ENCODE results near the gene CREBRF. TPM values are rescaled to one million over a fixed set of nuclear protein-coding genes. Genes with fewer than 3 reads are reported as not detected.

CREBRF gene
- total and polyA plus RNA-seq, 2 of the 4 experiments (the other 2 are of a cell fraction): 3.2 to 16.1 TPM

DNA sequence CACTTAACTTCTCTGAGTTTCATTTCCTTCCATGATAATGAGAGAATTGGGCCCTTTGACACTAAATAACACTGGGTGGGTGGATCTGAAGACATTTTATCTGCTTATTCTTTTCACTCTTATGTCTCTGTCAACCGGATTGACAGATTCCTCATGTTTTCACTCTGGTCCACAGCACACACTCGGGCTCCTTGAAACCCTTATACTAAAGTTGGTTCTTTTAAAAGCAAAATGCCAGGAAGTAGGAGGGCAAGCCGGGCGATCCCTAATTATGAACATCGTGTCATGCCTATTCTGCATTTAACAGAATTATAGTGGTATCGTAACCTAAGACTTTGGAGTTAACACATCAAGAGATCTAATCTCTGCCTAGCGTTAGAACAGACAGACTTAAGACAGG, 28.2 kb upstream of the CREBRF start:
- H3K27ac ChIP-seq (ENCODE audit: insufficient read depth, low read length): no peak overlapping the region
- H2AFZ ChIP-seq (replicated peaks; ENCODE audit: low read length, poor library complexity): no peak overlapping the region
- intact Hi-C loops (cut with micrococcal nuclease) (no loop called here), dilution Hi-C loops (cut with HindIII; ENCODE audit: low sequenced_read_pairs, unreplicated experiment) (no loop called here), in situ Hi-C loops (cut with MboI; ENCODE audit: low sequenced_read_pairs) (no loop called here)
- no peak overlapping the region for H2AK5ac ChIP-seq (ENCODE audit: low read depth, low read length)
- peaks cover 8% of the 10 kb centered on the region; the same call in 1 of the 2 replicates for H3K36me3 ChIP-seq (ENCODE audit: control insufficient read depth, insufficient read depth, low read length)
- H4K91ac ChIP-seq (ENCODE audit: insufficient read depth, low read depth, low read length): no peak overlapping the region
- no peaks in the 10 kb centered on the region for H3K27me3 ChIP-seq (ENCODE audit: control insufficient read depth, insufficient read depth, low read length)
- H3K23ac ChIP-seq (ENCODE audit: low read depth, low read length): no peak overlapping the region
- ATAC-seq (ENCODE audit: low read depth) (no peak), DNase-seq (no peak)
- no peak overlapping the region for H2BK15ac ChIP-seq (ENCODE audit: low read depth, low read length)
- H3K4me3 ChIP-seq (ENCODE audit: insufficient read depth, low read depth, low read length): no peak overlapping the region
- peaks cover 12% of the 10 kb centered on the region for H3K4me1 ChIP-seq (ENCODE audit: control insufficient read depth, insufficient read depth, low read length)
- H3K9ac ChIP-seq (ENCODE audit: low read depth, low read length): no peak overlapping the region
- ChIA-PET CTCF (no interaction called here), POLR2A (ENCODE audit: unreplicated experiment) (no interaction called here)
- H4K8ac ChIP-seq (ENCODE audit: low read depth in 2 of 2, low read length in 2 of 2): no peak overlapping the region
- H3K79me1 ChIP-seq (ENCODE audit: low read depth in 1 of 2, low read length in 2 of 2): peaks cover 31 to 58% of the 10 kb centered on the region in 2 experiments
- no peak overlapping the region for H3K4me2 ChIP-seq (ENCODE audit: low read depth, low read length)
- H3K56ac ChIP-seq (ENCODE audit: extremely low read depth, insufficient read depth, low read length): no peak overlapping the region
- no peak overlapping the region for H4K5ac ChIP-seq (ENCODE audit: low read depth, low read length)
- TF ChIP-seq FOS (IDR thresholded peaks at IDR 0.05; ENCODE audit: low read depth, low read length) (no peak), POLR2A (IDR thresholded peaks at IDR 0.05; ENCODE audit: low read depth, low read length) (no peak), RAD21 (IDR thresholded peaks at IDR 0.05; ENCODE audit: low read length) (no peak), SMC3 (IDR thresholded peaks at IDR 0.05; ENCODE audit: low read depth, low read length) (no peak), RCOR1 (IDR thresholded peaks at IDR 0.05; ENCODE audit: insufficient replicate concordance, low read length) (no peak), CHD1 (IDR thresholded peaks at IDR 0.05; ENCODE audit: low read depth, low read length) (no peak), BHLHE40 (IDR thresholded peaks at IDR 0.05; ENCODE audit: low read depth, low read length) (no peak), MXI1 (IDR thresholded peaks at IDR 0.05; ENCODE audit: borderline replicate concordance, low read depth, low read length) (no peak), MAFK (IDR thresholded peaks at IDR 0.05; ENCODE audit: low read depth, low read length) (no peak), RFX5 (IDR thresholded peaks at IDR 0.05; ENCODE audit: low read depth, low read length) (no peak), CEBPB (IDR thresholded peaks at IDR 0.05; ENCODE audit: low read depth, low read length) (no peak), NFE2L2 (IDR thresholded peaks at IDR 0.05; ENCODE audit: low read depth, low read length) (no peak), MAZ (IDR thresholded peaks at IDR 0.05; ENCODE audit: borderline replicate concordance, low read depth, low read length) (no peak)
- TF ChIP-seq, protein P1, sequence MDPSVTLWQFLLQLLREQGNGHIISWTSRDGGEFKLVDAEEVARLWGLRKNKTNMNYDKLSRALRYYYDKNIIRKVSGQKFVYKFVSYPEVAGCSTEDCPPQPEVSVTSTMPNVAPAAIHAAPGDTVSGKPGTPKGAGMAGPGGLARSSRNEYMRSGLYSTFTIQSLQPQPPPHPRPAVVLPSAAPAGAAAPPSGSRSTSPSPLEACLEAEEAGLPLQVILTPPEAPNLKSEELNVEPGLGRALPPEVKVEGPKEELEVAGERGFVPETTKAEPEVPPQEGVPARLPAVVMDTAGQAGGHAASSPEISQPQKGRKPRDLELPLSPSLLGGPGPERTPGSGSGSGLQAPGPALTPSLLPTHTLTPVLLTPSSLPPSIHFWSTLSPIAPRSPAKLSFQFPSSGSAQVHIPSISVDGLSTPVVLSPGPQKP (IDR thresholded peaks at IDR 0.05; ENCODE audit: borderline replicate concordance, low read depth, low read length): no peak
- TF ChIP-seq, protein P2, sequence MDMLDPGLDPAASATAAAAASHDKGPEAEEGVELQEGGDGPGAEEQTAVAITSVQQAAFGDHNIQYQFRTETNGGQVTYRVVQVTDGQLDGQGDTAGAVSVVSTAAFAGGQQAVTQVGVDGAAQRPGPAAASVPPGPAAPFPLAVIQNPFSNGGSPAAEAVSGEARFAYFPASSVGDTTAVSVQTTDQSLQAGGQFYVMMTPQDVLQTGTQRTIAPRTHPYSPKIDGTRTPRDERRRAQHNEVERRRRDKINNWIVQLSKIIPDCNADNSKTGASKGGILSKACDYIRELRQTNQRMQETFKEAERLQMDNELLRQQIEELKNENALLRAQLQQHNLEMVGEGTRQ (IDR thresholded peaks at IDR 0.05; ENCODE audit: low read depth, low read length): no peak
- TF ChIP-seq, protein P3, sequence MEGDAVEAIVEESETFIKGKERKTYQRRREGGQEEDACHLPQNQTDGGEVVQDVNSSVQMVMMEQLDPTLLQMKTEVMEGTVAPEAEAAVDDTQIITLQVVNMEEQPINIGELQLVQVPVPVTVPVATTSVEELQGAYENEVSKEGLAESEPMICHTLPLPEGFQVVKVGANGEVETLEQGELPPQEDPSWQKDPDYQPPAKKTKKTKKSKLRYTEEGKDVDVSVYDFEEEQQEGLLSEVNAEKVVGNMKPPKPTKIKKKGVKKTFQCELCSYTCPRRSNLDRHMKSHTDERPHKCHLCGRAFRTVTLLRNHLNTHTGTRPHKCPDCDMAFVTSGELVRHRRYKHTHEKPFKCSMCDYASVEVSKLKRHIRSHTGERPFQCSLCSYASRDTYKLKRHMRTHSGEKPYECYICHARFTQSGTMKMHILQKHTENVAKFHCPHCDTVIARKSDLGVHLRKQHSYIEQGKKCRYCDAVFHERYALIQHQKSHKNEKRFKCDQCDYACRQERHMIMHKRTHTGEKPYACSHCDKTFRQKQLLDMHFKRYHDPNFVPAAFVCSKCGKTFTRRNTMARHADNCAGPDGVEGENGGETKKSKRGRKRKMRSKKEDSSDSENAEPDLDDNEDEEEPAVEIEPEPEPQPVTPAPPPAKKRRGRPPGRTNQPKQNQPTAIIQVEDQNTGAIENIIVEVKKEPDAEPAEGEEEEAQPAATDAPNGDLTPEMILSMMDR (conservative IDR thresholded peaks at IDR 0.05; ENCODE audit: low read depth, low read length): no peak
- BruUV-seq (replicated peaks): no TSS peak
- H2BK5ac ChIP-seq (ENCODE audit: low read depth, low read length, poor library complexity, severe bottlenecking): no peak overlapping the region
- H3K14ac ChIP-seq (replicated peaks; ENCODE audit: low read depth, low read length): no peak overlapping the region
- no peak overlapping the region for H2AK9ac ChIP-seq (replicated peaks; ENCODE audit: low read depth, low read length, poor library complexity)
- peaks cover 11% of the 10 kb centered on the region for H3K9me1 ChIP-seq (ENCODE audit: insufficient read depth, low read length)
- H3K4ac ChIP-seq (ENCODE audit: low read depth, low read length): no peak overlapping the region
- no peaks in the 10 kb centered on the region for H3K9me3 ChIP-seq (ENCODE audit: control insufficient read depth, insufficient read depth, low read length)
- no peak overlapping the region for H2BK120ac ChIP-seq (ENCODE audit: low read depth, low read length)
- WGBS, 2 experiments (ENCODE audit: extremely low coverage in 2 of 2, insufficient read length in 1 of 2): no CpG with 5 or more reads among the region's 7 CpGs
- H3K18ac ChIP-seq (ENCODE audit: low read depth, low read length): no peak overlapping the region
- H4K20me1 ChIP-seq (ENCODE audit: insufficient read depth, low read length): peaks cover 29% of the 10 kb centered on the region
- H2BK20ac ChIP-seq (ENCODE audit: low read depth, low read length): no peak overlapping the region

All from IMR-90 (cell line).